Measurements from ENCODE around the gene RBP2. TPM values are rescaled to one million over a fixed set of nuclear protein-coding genes. Genes with fewer than 3 reads are reported as not detected.

RBP2 gene
- total and polyA plus RNA-seq, 7 donors: 0.87 to 57.1 (median 6.0) TPM; not detected in 4

GRCh38 chr3:139433089-139433488 lies 43.2 kb downstream of the RBP2 start:
- intact Hi-C loops (cut with DNase I): loop anchor here (10.0 kb wide), 1 partner anchor 502 kb away; the partner anchor contains the start of gene CLSTN2
- H3K4me3 ChIP-seq: no peak overlapping the region
- TF ChIP-seq CTCF (IDR thresholded peaks at IDR 0.05): no peak
- TF ChIP-seq POLR2A (IDR thresholded peaks at IDR 0.05): no peak
- TF ChIP-seq POLR2AphosphoS5 (IDR thresholded peaks at IDR 0.05): no peak
- no peak for TF ChIP-seq EP300 (IDR thresholded peaks at IDR 0.05)
- no peak for DNase-seq
- no peak overlapping the region for H3K27ac ChIP-seq
- H3K9me3 ChIP-seq: peaks cover 0 to 2% (median 0%) of the 10 kb centered on the region in 4 donors
- WGBS, 2 donors: 95 to 98% methylated on average over 1 of the region's 1 CpG
- H3K27me3 ChIP-seq: no peaks in the 10 kb centered on the region
- no peaks in the 10 kb centered on the region for H3K36me3 ChIP-seq
- H3K4me1 ChIP-seq: no peaks in the 10 kb centered on the region

DNA sequence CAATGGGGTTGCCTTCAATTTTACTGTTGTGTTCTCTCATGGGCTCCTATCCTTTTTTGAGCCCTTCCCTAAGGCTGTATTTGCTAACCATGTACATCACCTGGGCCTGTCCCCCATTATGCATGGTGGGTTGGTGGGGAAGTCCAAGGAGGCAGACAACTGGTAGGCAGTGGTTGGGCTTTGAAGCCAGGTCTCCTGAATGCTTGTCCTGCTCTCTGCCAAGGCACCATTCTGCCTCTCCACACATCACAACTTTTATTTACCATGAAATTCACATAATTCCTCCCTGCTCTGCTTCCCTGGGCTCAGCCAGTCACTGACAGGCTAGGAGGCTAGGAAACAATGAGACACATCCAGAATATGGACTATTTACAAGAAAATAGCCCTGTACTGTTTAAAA lies 45.8 kb downstream of the RBP2 start:
- H3K4me1 ChIP-seq: no peaks in the 10 kb centered on the region
- DNase-seq: no peak
- TF ChIP-seq POLR2A (IDR thresholded peaks at IDR 0.05): no peak
- TF ChIP-seq POLR2AphosphoS5 (IDR thresholded peaks at IDR 0.05): no peak
- no peak for TF ChIP-seq CTCF (IDR thresholded peaks at IDR 0.05)
- TF ChIP-seq EP300 (IDR thresholded peaks at IDR 0.05): no peak
- H3K27ac ChIP-seq: no peak overlapping the region
- no peak overlapping the region for H3K4me3 ChIP-seq
- H3K36me3 ChIP-seq: no peaks in the 10 kb centered on the region
- H3K27me3 ChIP-seq: no peaks in the 10 kb centered on the region
- H3K9me3 ChIP-seq: peaks cover 0 to 2% (median 0%) of the 10 kb centered on the region in 4 donors
- intact Hi-C loops (cut with DNase I): loop anchor here (10.0 kb wide), 1 partner anchor 504 kb away; the partner anchor contains the start of gene CLSTN2

- no peak overlapping the region for H3K4me3 ChIP-seq
- whole genome bisulfite sequencing, 2 donors: 53 to 54% methylated on average over 7 of the region's 7 CpGs
- no peaks in the 10 kb centered on the region for H3K9me3 ChIP-seq
- no peak overlapping the region for H3K27ac ChIP-seq
- H3K36me3 ChIP-seq: peaks cover 0 to 18% (median 0%) of the 10 kb centered on the region in 4 donors
- no peaks in the 10 kb centered on the region for H3K27me3 ChIP-seq
- intact Hi-C loops (cut with DNase I): loop anchor here (5.0 kb wide), 3 partner anchors 135 to 1435 kb away; no protein-coding TSS in a partner anchor
- DNase-seq: no peak
- TF ChIP-seq CTCF (IDR thresholded peaks at IDR 0.05) (peak; percentile 61 to 75 (median 68)), EP300 (IDR thresholded peaks at IDR 0.05) (no peak)
- H3K4me1 ChIP-seq: no peaks in the 10 kb centered on the region
Observed at GRCh38 chr3:139427283-139428060, 48.8 kb downstream of the RBP2 start.

GRCh38 chr3:139425745-139426400 lies 50.4 kb downstream of the RBP2 start:
- Histone ChIP-seq H3K4me3 (no peak overlapping the region), H3K27me3 (no peaks in the 10 kb centered on the region), H3K36me3 (peaks cover 0 to 18% (median 0%) of the 10 kb centered on the region in 4 donors), H3K27ac (no peak overlapping the region), H3K9me3 (no peaks in the 10 kb centered on the region), H3K4me1 (no peaks in the 10 kb centered on the region)
- 69 to 83% methylated on average over 5 of the region's 5 CpGs for WGBS, 2 donors
- intact Hi-C loops (cut with DNase I): loop anchor here (5.0 kb wide), 3 partner anchors 136 to 1436 kb away; no protein-coding TSS in a partner anchor
- no peak for DNase-seq
- TF ChIP-seq POLR2A (IDR thresholded peaks at IDR 0.05): no peak
- no peak for TF ChIP-seq POLR2AphosphoS5 (IDR thresholded peaks at IDR 0.05)
- TF ChIP-seq EP300 (IDR thresholded peaks at IDR 0.05): no peak
- no peak for TF ChIP-seq CTCF (IDR thresholded peaks at IDR 0.05)

All from sigmoid colon (tissue), 7 donors.